ENCODE results near the gene LENG9.
A peak's percentile ranks its signal among the peaks of the same experiment; 100 is the strongest.
"Not testable (repeated sequence)": the region's sequence is repeated elsewhere in the genome, so short reads cannot be mapped to it uniquely, and the experiment has no call there.

The LENG9 gene

DNA sequence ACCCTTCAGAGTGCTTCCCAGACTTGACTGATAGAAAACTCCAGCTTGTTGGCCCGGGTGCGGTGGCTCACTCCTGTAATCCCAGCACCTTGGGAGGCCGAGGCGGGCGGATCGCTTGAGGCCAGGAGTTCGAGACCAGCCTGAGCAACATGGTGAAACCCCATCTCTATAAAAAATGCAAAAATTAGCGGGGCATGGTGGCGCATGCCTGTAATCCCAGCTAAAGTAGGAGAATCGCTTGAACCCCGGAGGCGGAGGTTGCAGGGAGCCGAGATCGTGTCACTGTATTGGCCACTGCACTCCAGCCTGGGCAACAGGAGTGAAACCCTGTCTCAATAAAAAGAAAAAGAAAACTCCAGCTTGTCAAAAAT, 2.5 kb upstream of the LENG9 start:
- H3K9me3 ChIP-seq (ENCODE audit: control insufficient read depth, low read length); H3K27ac ChIP-seq (ENCODE audit: insufficient read depth, low read depth, low read length, poor library complexity, severe bottlenecking); H3K4me1 ChIP-seq (ENCODE audit: control insufficient read depth, insufficient read depth, low read length); H3K4me3 ChIP-seq (ENCODE audit: insufficient read depth, low read depth, low read length); H3K36me3 ChIP-seq (ENCODE audit: control insufficient read depth, insufficient read depth, low read length): not testable (repeated sequence)
- H3K27me3 ChIP-seq (ENCODE audit: control insufficient read depth, insufficient read depth, low read length, poor library complexity, severe bottlenecking): peaks cover 38% of the 10 kb centered on the region
- WGBS, 2 experiments: 92% methylated on average over 14 of the region's 14 CpGs

DNA sequence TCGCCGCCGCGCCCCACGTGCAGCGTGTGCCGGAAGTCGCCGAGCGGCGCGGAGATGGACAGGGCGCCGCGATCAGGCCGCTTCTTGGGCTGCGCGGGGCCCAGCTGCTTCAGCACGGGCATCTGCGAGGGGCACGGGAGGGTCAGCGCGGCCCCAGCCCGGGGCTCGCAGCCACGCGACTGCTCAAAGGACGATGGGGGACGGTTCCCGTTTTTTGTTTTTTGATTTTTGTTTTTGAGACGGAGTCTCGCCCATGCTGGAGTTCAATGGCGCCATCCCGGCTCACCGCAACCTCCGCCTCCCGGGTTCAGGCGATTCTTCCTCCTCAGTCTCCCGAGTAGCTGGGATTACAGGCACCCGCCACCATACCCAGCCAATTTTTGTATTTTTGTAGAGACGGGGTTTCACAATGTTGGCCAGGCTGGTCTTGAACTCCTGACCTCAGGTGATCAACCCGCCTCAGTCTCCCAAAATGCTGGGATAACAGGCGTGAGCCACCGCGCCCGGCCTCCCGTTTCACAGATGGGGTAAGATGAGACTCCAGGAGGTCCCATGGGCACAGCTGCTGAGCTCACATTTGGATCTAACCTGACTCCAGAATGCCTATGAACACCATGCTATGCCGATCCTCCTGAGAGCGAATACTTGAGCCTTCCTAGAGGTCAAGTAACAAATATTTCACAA, 2.0 kb upstream of the LENG9 start:
- peaks cover 13% of the 10 kb centered on the region for H3K36me3 ChIP-seq (ENCODE audit: control insufficient read depth, insufficient read depth, low read length)
- H3K27me3 ChIP-seq (ENCODE audit: control insufficient read depth, insufficient read depth, low read length, poor library complexity, severe bottlenecking): peaks cover 32% of the 10 kb centered on the region
- no peaks in the 10 kb centered on the region for H3K9me3 ChIP-seq (ENCODE audit: control insufficient read depth, low read length)
- no peak overlapping the region for H3K27ac ChIP-seq (ENCODE audit: insufficient read depth, low read depth, low read length, poor library complexity, severe bottlenecking)
- no peaks in the 10 kb centered on the region for H3K4me1 ChIP-seq (ENCODE audit: control insufficient read depth, insufficient read depth, low read length)
- 84 to 87% methylated on average over 49 of the region's 49 CpGs for WGBS, 2 experiments
- H3K4me3 ChIP-seq (ENCODE audit: insufficient read depth, low read depth, low read length): no peak overlapping the region

DNA sequence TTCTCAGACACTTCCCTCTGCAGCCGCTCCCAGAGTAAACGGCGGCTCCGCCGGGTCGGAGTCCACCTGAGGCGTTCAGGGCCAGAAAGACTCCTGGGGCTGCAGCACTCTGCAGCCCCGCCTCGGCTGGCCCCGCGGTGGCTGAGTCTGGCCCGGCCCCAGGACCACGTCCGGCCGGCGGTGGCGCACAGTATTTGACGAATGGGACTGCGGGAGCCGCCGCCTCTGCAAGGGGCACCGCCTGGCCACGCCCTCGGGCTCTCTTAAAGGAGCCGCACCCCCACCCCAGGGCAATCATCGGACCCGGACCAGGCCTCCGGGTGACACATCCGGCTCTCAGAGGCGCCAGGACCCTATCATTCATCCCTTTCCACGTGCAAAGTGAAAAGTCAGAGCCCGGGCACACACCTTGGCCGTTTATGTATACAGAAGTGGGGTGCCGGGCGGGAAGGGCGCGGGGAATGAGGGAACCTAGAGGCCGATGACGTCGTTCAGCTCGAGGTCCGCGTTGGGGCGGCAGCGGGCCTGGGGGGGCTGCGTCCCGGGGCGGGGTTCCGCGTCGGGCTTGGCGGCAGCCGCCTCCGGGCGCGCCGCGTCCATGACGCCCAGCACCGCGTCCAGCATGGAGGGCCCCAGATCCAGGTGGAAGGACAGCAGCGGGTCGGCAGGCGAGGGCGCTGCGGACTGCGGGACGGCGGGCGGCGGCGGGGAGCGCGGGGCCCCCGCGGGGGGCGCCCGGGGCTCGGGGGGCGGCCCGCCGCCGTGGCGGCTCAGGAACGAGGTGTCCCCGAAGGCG, 1.2 kb upstream of the LENG9 start:
- peaks cover 18% of the 10 kb centered on the region for H3K36me3 ChIP-seq (ENCODE audit: control insufficient read depth, insufficient read depth, low read length)
- no peaks in the 10 kb centered on the region for H3K9me3 ChIP-seq (ENCODE audit: control insufficient read depth, low read length)
- peak overlapping the region; percentile 91 for H3K27ac ChIP-seq (ENCODE audit: insufficient read depth, low read depth, low read length, poor library complexity, severe bottlenecking)
- H3K27me3 ChIP-seq (ENCODE audit: control insufficient read depth, insufficient read depth, low read length, poor library complexity, severe bottlenecking): peaks cover 25% of the 10 kb centered on the region
- peak overlapping the region; percentile 51 for H3K4me3 ChIP-seq (ENCODE audit: insufficient read depth, low read depth, low read length)
- H3K4me1 ChIP-seq (ENCODE audit: control insufficient read depth, insufficient read depth, low read length): no peaks in the 10 kb centered on the region
- 7 to 8% methylated on average over 87 of the region's 87 CpGs for WGBS, 2 experiments

DNA sequence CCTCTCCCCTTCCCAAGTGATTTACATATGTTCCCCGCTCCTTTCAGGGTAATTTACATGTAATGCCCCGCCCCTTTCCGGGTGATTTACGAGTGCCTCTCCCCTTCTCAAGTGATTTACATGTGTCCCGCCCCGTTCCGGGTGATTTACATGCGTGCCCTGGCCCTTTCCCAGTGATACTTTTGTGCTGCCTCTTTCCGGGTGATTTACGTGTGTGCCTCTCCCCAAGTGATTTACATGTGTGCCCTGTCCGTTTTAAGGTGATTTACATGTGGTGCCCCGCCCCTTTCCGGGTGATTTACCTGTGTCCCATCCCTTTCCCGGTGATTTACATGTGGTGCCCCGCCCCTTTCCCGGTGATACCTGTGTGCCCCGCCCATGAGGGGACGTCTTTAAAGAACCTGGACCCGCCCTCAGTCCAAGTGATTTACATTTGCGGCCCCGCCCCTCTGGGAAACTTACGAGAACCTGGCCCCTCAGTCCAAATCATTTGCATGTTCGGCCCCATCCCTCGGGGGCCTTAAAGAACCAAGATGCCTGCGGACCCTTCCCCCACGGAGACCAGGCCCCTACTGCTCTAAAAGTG, 559 bp upstream of the LENG9 start:
- Histone ChIP-seq H3K4me1 (ENCODE audit: control insufficient read depth, insufficient read depth, low read length) (no peaks in the 10 kb centered on the region), H3K4me3 (ENCODE audit: insufficient read depth, low read depth, low read length) (peak overlapping the region; percentile 51), H3K36me3 (ENCODE audit: control insufficient read depth, insufficient read depth, low read length) (peaks cover 23% of the 10 kb centered on the region), H3K9me3 (ENCODE audit: control insufficient read depth, low read length) (no peaks in the 10 kb centered on the region), H3K27me3 (ENCODE audit: control insufficient read depth, insufficient read depth, low read length, poor library complexity, severe bottlenecking) (peaks cover 18% of the 10 kb centered on the region), H3K27ac (ENCODE audit: insufficient read depth, low read depth, low read length, poor library complexity, severe bottlenecking) (peak overlapping the region; percentile 91)
- 0% methylated on average over 26 of the region's 26 CpGs for WGBS, 2 experiments

DNA sequence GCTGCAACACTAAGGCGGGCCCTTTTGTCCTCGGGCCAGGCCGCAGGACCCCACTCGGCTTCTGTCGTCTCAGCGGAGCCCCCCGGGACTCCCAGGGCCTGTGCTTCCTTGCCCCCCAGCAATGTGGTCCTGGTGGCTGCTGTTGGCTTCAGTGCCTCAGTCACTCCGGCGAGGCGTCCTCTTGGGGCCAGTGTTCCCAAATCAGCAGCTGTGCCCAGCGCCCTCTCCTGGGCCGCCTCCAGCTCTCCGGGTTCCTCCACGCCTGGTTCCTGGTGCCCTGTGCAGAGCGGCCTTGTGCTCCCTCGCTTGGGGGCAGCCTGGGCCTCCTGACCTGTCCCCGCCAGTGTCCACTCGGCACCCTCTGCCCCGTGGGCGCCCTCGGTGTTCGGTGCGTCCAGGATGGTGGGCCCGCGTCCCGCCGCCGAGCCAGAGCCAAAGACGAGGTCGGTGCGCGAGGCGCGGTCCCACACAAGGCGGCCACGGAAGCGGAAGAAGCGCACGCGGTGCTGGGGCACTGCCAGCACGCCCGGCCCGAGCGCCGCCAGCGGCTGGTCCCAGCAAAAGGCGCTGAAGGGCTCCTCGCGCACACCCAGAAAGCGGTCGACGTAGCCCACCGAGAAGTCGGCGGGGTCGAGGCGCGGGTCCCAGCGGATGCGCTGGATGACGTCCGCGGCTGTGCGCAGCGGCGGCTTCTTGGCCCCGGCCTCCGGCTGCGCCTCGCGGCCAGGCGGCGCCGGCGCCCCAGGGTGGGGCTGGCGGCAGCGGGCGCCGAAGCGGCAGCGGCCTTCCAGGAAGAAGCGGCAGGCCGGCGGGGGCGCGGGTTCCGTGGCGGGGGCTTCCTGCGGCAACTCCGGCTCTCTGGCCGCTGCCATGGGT, 685 bp downstream of the LENG9 start:
- 10% methylated on average over 91 of the region's 91 CpGs for WGBS, 2 experiments
- peak overlapping the region; percentile 51 for H3K4me3 ChIP-seq (ENCODE audit: insufficient read depth, low read depth, low read length)
- H3K4me1 ChIP-seq (ENCODE audit: control insufficient read depth, insufficient read depth, low read length): no peaks in the 10 kb centered on the region
- peaks cover 35% of the 10 kb centered on the region for H3K36me3 ChIP-seq (ENCODE audit: control insufficient read depth, insufficient read depth, low read length)
- H3K27ac ChIP-seq (ENCODE audit: insufficient read depth, low read depth, low read length, poor library complexity, severe bottlenecking): peak overlapping the region; percentile 55
- no peaks in the 10 kb centered on the region for H3K9me3 ChIP-seq (ENCODE audit: control insufficient read depth, low read length)
- peaks cover 18% of the 10 kb centered on the region for H3K27me3 ChIP-seq (ENCODE audit: control insufficient read depth, insufficient read depth, low read length, poor library complexity, severe bottlenecking)

DNA sequence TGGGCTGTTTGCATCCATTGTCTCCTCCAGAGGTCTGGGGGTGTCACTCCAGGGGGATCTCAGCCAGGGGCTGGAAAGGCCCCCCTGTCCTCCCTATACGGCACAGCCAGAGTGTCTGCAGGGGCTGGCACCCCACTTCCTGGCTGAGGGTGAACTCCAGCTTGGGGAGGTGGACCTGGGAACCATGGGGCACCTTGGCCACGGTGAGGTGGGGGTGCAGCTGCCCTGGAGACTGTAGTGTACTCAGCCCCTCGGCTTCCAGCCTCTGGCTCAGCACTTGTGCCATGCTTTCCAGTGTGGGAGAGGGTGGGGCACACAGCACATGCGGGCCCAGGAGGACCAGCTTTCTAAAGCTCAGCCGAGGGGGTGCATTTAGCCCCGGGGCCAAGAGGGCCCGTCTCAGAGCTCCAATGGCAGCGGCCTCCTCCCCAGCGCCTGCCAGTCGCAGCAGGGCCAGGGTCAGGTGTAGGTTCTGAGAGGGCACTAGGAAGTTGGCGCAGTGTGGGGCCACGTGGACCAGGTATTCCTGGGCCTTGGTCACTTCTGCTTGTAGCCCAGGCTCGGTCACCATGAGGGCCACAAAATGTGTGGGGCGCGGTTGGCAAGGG, 1.4 kb downstream of the LENG9 start:
- Histone ChIP-seq H3K27ac (ENCODE audit: insufficient read depth, low read depth, low read length, poor library complexity, severe bottlenecking) (no peak overlapping the region), H3K4me3 (ENCODE audit: insufficient read depth, low read depth, low read length) (peak overlapping the region; percentile 51)

DNA sequence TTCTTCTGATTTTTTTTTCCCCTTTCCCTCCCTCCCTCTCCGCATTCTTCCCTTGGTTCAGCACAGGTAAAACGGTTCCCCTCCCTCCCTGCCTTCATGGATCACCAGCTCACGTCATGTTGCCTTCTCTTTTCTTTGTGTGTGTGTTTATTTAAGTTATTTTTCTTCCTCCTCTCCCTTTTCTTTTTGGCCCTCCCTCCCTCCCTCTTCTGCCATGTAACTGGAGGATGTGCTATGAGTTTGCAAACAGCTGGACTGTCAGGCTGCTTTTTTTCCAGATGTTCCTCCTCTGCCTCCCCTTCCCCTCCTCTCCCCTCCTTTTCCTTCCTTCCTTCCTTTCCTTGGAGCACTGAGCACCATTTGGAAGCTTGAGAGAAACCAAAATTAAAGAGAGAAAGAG, 2.0 kb downstream of the LENG9 start:
- H3K9me3 ChIP-seq (ENCODE audit: control insufficient read depth, low read length): no peaks in the 10 kb centered on the region
- H3K4me3 ChIP-seq (ENCODE audit: insufficient read depth, low read depth, low read length): no peak overlapping the region
- H3K36me3 ChIP-seq (ENCODE audit: control insufficient read depth, insufficient read depth, low read length): peaks cover 48% of the 10 kb centered on the region
- 70 to 81% methylated on average over 2 of the region's 3 CpGs for WGBS, 2 experiments
- H3K27me3 ChIP-seq (ENCODE audit: control insufficient read depth, insufficient read depth, low read length, poor library complexity, severe bottlenecking): peaks cover 18% of the 10 kb centered on the region
- no peak overlapping the region for H3K27ac ChIP-seq (ENCODE audit: insufficient read depth, low read depth, low read length, poor library complexity, severe bottlenecking)
- no peaks in the 10 kb centered on the region for H3K4me1 ChIP-seq (ENCODE audit: control insufficient read depth, insufficient read depth, low read length)

More for the DNA sequence above, 1.4 kb downstream of the LENG9 start:
- H3K36me3 ChIP-seq (ENCODE audit: control insufficient read depth, insufficient read depth, low read length): peaks cover 42% of the 10 kb centered on the region
- H3K27me3 ChIP-seq (ENCODE audit: control insufficient read depth, insufficient read depth, low read length, poor library complexity, severe bottlenecking): peaks cover 18% of the 10 kb centered on the region
- no peaks in the 10 kb centered on the region for H3K4me1 ChIP-seq (ENCODE audit: control insufficient read depth, insufficient read depth, low read length)
- 92 to 94% methylated on average over 15 of the region's 15 CpGs for WGBS, 2 experiments
- H3K9me3 ChIP-seq (ENCODE audit: control insufficient read depth, low read length): no peaks in the 10 kb centered on the region

DNA sequence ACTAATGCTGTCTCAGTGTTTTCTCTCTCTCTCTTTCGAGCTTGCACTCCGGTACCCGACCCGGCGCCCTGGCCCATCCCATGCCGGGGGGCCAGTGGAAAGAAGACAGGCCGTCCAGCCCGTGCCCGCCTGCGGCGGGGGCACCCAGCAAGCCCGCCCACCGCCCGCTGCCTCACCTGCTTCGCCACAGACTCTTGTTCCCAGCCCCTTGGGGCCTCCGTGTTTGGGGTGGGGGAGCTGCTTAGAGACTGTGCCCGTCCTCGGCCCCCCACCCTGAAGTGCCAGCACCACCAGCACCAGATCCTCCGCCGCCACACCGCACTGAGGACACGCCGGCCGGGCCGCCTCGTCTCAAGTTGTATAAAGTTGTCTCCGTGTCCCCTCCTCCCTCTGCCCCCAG, 2.4 kb downstream of the LENG9 start:
- no peaks in the 10 kb centered on the region for H3K4me1 ChIP-seq (ENCODE audit: control insufficient read depth, insufficient read depth, low read length)
- WGBS, 2 experiments: 94 to 95% methylated on average over 27 of the region's 27 CpGs
- no peak overlapping the region for H3K4me3 ChIP-seq (ENCODE audit: insufficient read depth, low read depth, low read length)
- peaks cover 15% of the 10 kb centered on the region for H3K27me3 ChIP-seq (ENCODE audit: control insufficient read depth, insufficient read depth, low read length, poor library complexity, severe bottlenecking)
- no peak overlapping the region for H3K27ac ChIP-seq (ENCODE audit: insufficient read depth, low read depth, low read length, poor library complexity, severe bottlenecking)
- peaks cover 52% of the 10 kb centered on the region for H3K36me3 ChIP-seq (ENCODE audit: control insufficient read depth, insufficient read depth, low read length)
- H3K9me3 ChIP-seq (ENCODE audit: control insufficient read depth, low read length): no peaks in the 10 kb centered on the region

DNA sequence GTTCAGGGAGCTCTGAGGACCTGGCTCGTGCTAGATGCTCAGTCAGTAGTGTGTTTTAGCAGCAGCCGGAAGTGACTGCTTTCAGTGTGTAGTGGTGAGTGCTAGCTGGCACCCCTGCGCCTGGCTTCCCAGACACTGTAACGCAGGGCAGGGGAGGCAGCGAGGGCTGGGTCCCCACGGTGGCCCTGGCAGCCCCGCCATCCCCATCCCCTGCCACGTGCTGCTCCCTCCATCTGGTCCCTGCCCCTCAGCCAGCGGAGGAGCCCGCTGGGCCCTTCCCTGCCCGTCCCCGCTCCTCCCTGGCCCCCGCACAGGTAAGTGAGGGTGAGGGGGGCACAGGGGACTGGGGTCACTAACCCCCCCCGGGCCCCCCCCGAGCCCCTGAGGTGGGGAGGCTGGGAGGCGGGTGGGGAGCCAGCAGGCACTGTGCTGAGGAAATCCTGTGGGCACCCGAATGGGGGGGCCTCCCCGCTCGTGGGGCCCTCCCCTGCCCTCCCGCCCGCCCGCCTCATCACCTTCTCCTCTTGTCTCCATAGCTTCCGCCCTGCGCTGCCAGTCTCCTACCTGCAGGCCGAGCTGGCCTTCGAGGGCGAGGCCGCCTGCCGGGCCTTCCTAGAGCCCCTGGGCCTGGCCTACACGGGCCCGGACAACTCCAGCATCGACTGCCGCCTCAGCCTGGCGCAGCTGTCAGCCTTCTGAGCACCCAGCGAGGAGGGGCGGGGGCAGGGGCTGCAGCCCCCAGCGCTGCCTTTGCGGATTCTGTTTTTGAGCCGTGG, 3.2 kb downstream of the LENG9 start:
- Histone ChIP-seq H3K9me3 (ENCODE audit: control insufficient read depth, low read length) (no peaks in the 10 kb centered on the region), H3K4me1 (ENCODE audit: control insufficient read depth, insufficient read depth, low read length) (no peaks in the 10 kb centered on the region), H3K36me3 (ENCODE audit: control insufficient read depth, insufficient read depth, low read length) (peaks cover 60% of the 10 kb centered on the region), H3K27ac (ENCODE audit: insufficient read depth, low read depth, low read length, poor library complexity, severe bottlenecking) (no peak overlapping the region), H3K27me3 (ENCODE audit: control insufficient read depth, insufficient read depth, low read length, poor library complexity, severe bottlenecking) (peaks cover 9% of the 10 kb centered on the region), H3K4me3 (ENCODE audit: insufficient read depth, low read depth, low read length) (no peak overlapping the region)
- WGBS, 2 experiments: 94% methylated on average over 39 of the region's 39 CpGs
